Adrenal gland (tissue), 12 donors: Measurements from ENCODE around the gene STK17A. TPM values are rescaled to one million over a fixed set of nuclear protein-coding genes. Genes with fewer than 3 reads are reported as not detected.
"Not testable (repeated sequence)": the region's sequence is repeated elsewhere in the genome, so short reads cannot be mapped to it uniquely, and the experiment has no call there.

ENCODE experiments used
- DNase-seq, 7 donors: peaks; one replicate each; pipeline ENCODE4 v3.0.0-alpha.2; 2019 to 2020
- H3K27ac ChIP-seq, 5 donors: fragments of 200-600 bp; sonication (generic) in 4 of 5; 1 replicate in 3 of 5; 2 replicates in 2 of 5; pipeline versions ENCODE4 v1.5.1 to v1.8.0; 2016 to 2020; ENCODE audit warnings: mild to moderate bottlenecking in 1 of 5
- H3K27me3 ChIP-seq: fragments of 200-600 bp; 2 replicates; pipeline ENCODE4 v1.8.0; 2021
- H3K36me3 ChIP-seq, 2 donors: fragments of 200-600 bp; replicated peaks in 1 of 2; 1 replicate in 1 of 2; 2 replicates in 1 of 2; pipeline versions ENCODE4 v1.5.1 to v1.8.0; 2018 to 2022
- H3K4me1 ChIP-seq, 2 donors: fragments of 200-600 bp; replicated peaks in 1 of 2; 1 replicate in 1 of 2; 2 replicates in 1 of 2; pipeline versions ENCODE4 v1.5.1 to v1.8.0; 2018 to 2021
- H3K4me3 ChIP-seq, 4 donors: fragments of 200-600 bp; sonication (generic) in 3 of 4; one replicate each; pipeline ENCODE4 v1.5.1; 2016 to 2018
- H3K9me3 ChIP-seq, 3 donors: fragments of 200-600 bp; sonication (generic) in 1 of 3; replicated peaks in 1 of 3; 1 replicate in 2 of 3; 2 replicates in 1 of 3; pipeline versions ENCODE4 v1.5.1 to v1.8.0; 2016 to 2021
- CTCF ChIP-seq, 6 experiments: fragments of 450-650 bp in 4 of 6; fragments of 200-600 bp in 2 of 6; sonication (generic) in 1 of 6; IDR thresholded peaks; 1 replicate in 5 of 6; 2 replicates in 1 of 6; pipeline versions ENCODE4 v1.5.1 to v1.8.0; 2016 to 2021; ENCODE audit warnings: antibody characterized with exemption in 6 of 6, mild to moderate bottlenecking in 2 of 6, moderate library complexity in 1 of 6
- POLR2A ChIP-seq, 2 donors: fragments of 450-650 bp; IDR thresholded peaks; one replicate each; pipeline ENCODE4 v1.6.1; 2017; ENCODE audit warnings: antibody characterized with exemption in 2 of 2, mild to moderate bottlenecking in 2 of 2, moderate library complexity in 1 of 2
- WGBS, 4 donors: extraction: QIAGEN DNeasy Blood & Tissue Kit in 2 of 4; methylation state at CpG; one replicate each; pipeline versions ENCODE4 v1.1.5 to v1.1.7; 2013 to 2017; 5-methylcytosine and 5-hydroxymethylcytosine counted together
- intact Hi-C, 2 donors: fragments of 100-400 bp; cut with DNase I; formaldehyde crosslinking; loops; one replicate each; pipeline versions ENCODE4 v1.14.1 to v1.15.0; 2022 to 2023
- polyA plus RNA-seq, 3 donors: library from polyadenylated mRNA; stranded (reverse); fragments of 200-250 nt in 2 of 3; fragments of 350-450 nt in 1 of 3; fragmentation: Illumina TruSeq in 1 of 3; extraction: RNeasy Lipid Tissue Mini Kit (QIAGEN cat#74804) in 1 of 3; gene quantifications; one replicate each; pipeline ENCODE4 v1.2.3, GENCODE V29; 2013 to 2014
- total RNA-seq, 9 donors: library from RNA; depleted of rRNA in 4 of 9; stranded (reverse); fragments of >200 nt in 4 of 9; fragments of 120-200 nt in 1 of 9; fragmentation: NEBNext Ultra II Directional in 1 of 9; extraction: Animal tissue kit (Norgen Biotek cat#: 25700) in 1 of 9; gene quantifications; one replicate each; pipeline versions ENCODE4 v1.1.0 to v1.2.4, GENCODE V29; 2013 to 2023
- donor health status: healthy with polysubstance abuse.
- donor health status: Bipolar disorder and iron deficiency.
- donor health status: DM: yes; HTN: yes; CAD: no.
- donor health status: DM: no; HTN: no; CAD: no.
- donor health status: DM: no; HTN: no; CAD: no.
- donor health status: DM: yes; HTN: yes; CAD: no.

The STK17A gene
- total and polyA plus RNA-seq, 12 donors, result 7.8 to 46.0 (median 26.2) TPM

GRCh38 chr7:43572516-43573049 is 10.3 kb upstream of the STK17A start:
- intact Hi-C loops, result no loop called here
- no peak overlapping the region for H3K4me3 ChIP-seq
- no peak for TF ChIP-seq POLR2A (IDR thresholded peaks at IDR 0.05)
- TF ChIP-seq CTCF (IDR thresholded peaks at IDR 0.05), result no peak
- H3K4me1 ChIP-seq, result no peaks in the 10 kb centered on the region
- 25 to 51% (median 30%) methylated on average over 1 of the region's 1 CpG for WGBS, 4 donors
- no peaks in the 10 kb centered on the region for H3K9me3 ChIP-seq
- no peaks in the 10 kb centered on the region for H3K27me3 ChIP-seq
- no peak overlapping the region for H3K27ac ChIP-seq
- peak in 6 of 7 donors; percentile 30 to 68 (median 58) for DNase-seq
- no peaks in the 10 kb centered on the region for H3K36me3 ChIP-seq

- H3K9me3 ChIP-seq, H3K4me3 ChIP-seq, H3K27ac ChIP-seq, intact Hi-C loops, H3K4me1 ChIP-seq, H3K27me3 ChIP-seq, H3K36me3 ChIP-seq, DNase-seq: not testable (repeated sequence)
- WGBS, 4 donors, result 93 to 97% (median 93%) methylated on average over 2 of the region's 2 CpGs
Observed at GRCh38 chr7:43573832-43574231, 9.1 kb upstream of the STK17A start.

GRCh38 chr7:43575506-43575905 is 7.4 kb upstream of the STK17A start:
- TF ChIP-seq POLR2A (IDR thresholded peaks at IDR 0.05) (no peak), CTCF (IDR thresholded peaks at IDR 0.05) (no peak)
- Histone ChIP-seq H3K9me3 (no peaks in the 10 kb centered on the region), H3K27me3 (no peaks in the 10 kb centered on the region), H3K36me3 (no peaks in the 10 kb centered on the region), H3K4me1 (no peaks in the 10 kb centered on the region), H3K27ac (no peak overlapping the region), H3K4me3 (no peak overlapping the region)
- intact Hi-C loops, result no loop called here
- no peak for DNase-seq
- 83 to 93% (median 93%) methylated on average over 6 of the region's 6 CpGs for WGBS, 4 donors

- Histone ChIP-seq H3K9me3 (no peaks in the 10 kb centered on the region), H3K27me3 (no peaks in the 10 kb centered on the region), H3K36me3 (no peaks in the 10 kb centered on the region), H3K27ac (no peak overlapping the region), H3K4me3 (no peak overlapping the region), H3K4me1 (no peaks in the 10 kb centered on the region)
- WGBS, 4 donors, result 89 to 93% (median 90%) methylated on average over 3 of the region's 3 CpGs
- intact Hi-C loops, result no loop called here
- TF ChIP-seq POLR2A (IDR thresholded peaks at IDR 0.05) (no peak), CTCF (IDR thresholded peaks at IDR 0.05) (no peak)
- no peak for DNase-seq
Observed at GRCh38 chr7:43576241-43576640, 6.7 kb upstream of the STK17A start.

GRCh38 chr7:43577485-43577951 is 5.4 kb upstream of the STK17A start:
- intact Hi-C loops, result no loop called here
- DNase-seq, result no peak
- 73 to 81% (median 77%) methylated on average over 6 of the region's 6 CpGs for WGBS, 4 donors
- H3K9me3 ChIP-seq, result no peaks in the 10 kb centered on the region
- TF ChIP-seq POLR2A (IDR thresholded peaks at IDR 0.05), result no peak
- no peak for TF ChIP-seq CTCF (IDR thresholded peaks at IDR 0.05)
- no peaks in the 10 kb centered on the region for H3K36me3 ChIP-seq
- H3K27me3 ChIP-seq, result no peaks in the 10 kb centered on the region
- H3K4me3 ChIP-seq, result no peak overlapping the region
- no peaks in the 10 kb centered on the region for H3K4me1 ChIP-seq
- H3K27ac ChIP-seq, result no peak overlapping the region
